Measurements from ENCODE around the gene RHOA. TPM values are rescaled to one million over a fixed set of nuclear protein-coding genes. Genes with fewer than 3 reads are reported as not detected.
A peak's percentile ranks its signal among the peaks of the same experiment; 100 is the strongest.

The RHOA gene
- total and polyA plus RNA-seq, 2 of the 13 experiments (the other 11 are each of a cell fraction or from before 2014, with no cell fraction given) = 131 to 177 TPM

GRCh38 chr3:49422379-49423248 lies 10.8 kb upstream of the RHOA start, which contains the start of gene AMT (continued):
- TF ChIP-seq NR0B2 (CRISPR knock-in tag; IDR thresholded peaks at IDR 0.05) (0 out of 2 replicates have a peak, but pooled peaks have one; percentile 13), SMAD9 (CRISPR knock-in tag; IDR thresholded peaks at IDR 0.05) (no peak), PREB (CRISPR knock-in tag; IDR thresholded peaks at IDR 0.05) (no peak), SMAD1 (CRISPR knock-in tag; IDR thresholded peaks at IDR 0.05; ENCODE audit: borderline replicate concordance, low read depth) (no peak), NAIF1 (CRISPR knock-in tag; IDR thresholded peaks at IDR 0.05; ENCODE audit: borderline replicate concordance) (no peak), SNAPC2 (CRISPR knock-in tag; IDR thresholded peaks at IDR 0.05) (no peak), ONECUT2 (CRISPR knock-in tag; IDR thresholded peaks at IDR 0.05) (peak; percentile 84), ZNF552 (CRISPR knock-in tag; IDR thresholded peaks at IDR 0.05; ENCODE audit: borderline replicate concordance) (no peak), GTF3A (CRISPR knock-in tag; conservative IDR thresholded peaks at IDR 0.05) (no peak), ZNF775 (CRISPR knock-in tag; IDR thresholded peaks at IDR 0.05; ENCODE audit: borderline replicate concordance) (no peak), ZNF776 (CRISPR knock-in tag; IDR thresholded peaks at IDR 0.05) (no peak), RERE (CRISPR knock-in tag; IDR thresholded peaks at IDR 0.05; ENCODE audit: low read depth) (no peak), CEBPZ (IDR thresholded peaks at IDR 0.05; ENCODE audit: low read length) (no peak), PHF8 (CRISPR knock-in tag; IDR thresholded peaks at IDR 0.05) (peak; percentile 22), BRD4 (CRISPR knock-in tag; IDR thresholded peaks at IDR 0.05) (no peak), RCOR2 (CRISPR knock-in tag; IDR thresholded peaks at IDR 0.05) (no peak), NBN (conservative IDR thresholded peaks at IDR 0.05) (no peak), IRF2 (CRISPR knock-in tag; IDR thresholded peaks at IDR 0.05) (no peak; the same call in 1 of the 2 replicates), ZMAT3 (CRISPR knock-in tag; conservative IDR thresholded peaks at IDR 0.05) (no peak; the same call in 1 of the 2 replicates)
